Measurements from ENCODE around the gene SMIM35. TPM values are rescaled to one million over a fixed set of nuclear protein-coding genes. Genes with fewer than 3 reads are reported as not detected.

SMIM35 gene
- polyA plus RNA-seq, 1 of the 3 experiments (the other 2 are of a cell fraction): not detected

- H3K36me3 ChIP-seq (replicated peaks in 1 of 2; ENCODE audit: control insufficient read depth in 1 of 2, insufficient read depth in 2 of 2, low read length in 1 of 2): no peaks in the 10 kb centered on the region
- no peak for TF ChIP-seq CHD2 (IDR thresholded peaks at IDR 0.05; ENCODE audit: low read length, partially characterized antibody)
- no peak for TF ChIP-seq IRF3 (IDR thresholded peaks at IDR 0.05; ENCODE audit: low read depth, low read length)
- no peak for TF ChIP-seq EP300 (IDR thresholded peaks at IDR 0.05; ENCODE audit: borderline replicate concordance in 1 of 2, low read depth in 1 of 2, low read length in 1 of 2)
- no peak for TF ChIP-seq FOXM1 (IDR thresholded peaks at IDR 0.05; ENCODE audit: low read depth)
- no peak for TF ChIP-seq TEAD4 (IDR thresholded peaks at IDR 0.05; ENCODE audit: borderline replicate concordance, insufficient read depth)
- TF ChIP-seq REST (IDR thresholded peaks at IDR 0.05; ENCODE audit: low read depth, low read length): no peak
- no peak for TF ChIP-seq USF1 (IDR thresholded peaks at IDR 0.05; ENCODE audit: borderline replicate concordance, low read depth)
- no peak for TF ChIP-seq RFX5 (IDR thresholded peaks at IDR 0.05; ENCODE audit: low read length)
- no peak for TF ChIP-seq MXI1 (IDR thresholded peaks at IDR 0.05; ENCODE audit: low read depth, low read length)
- no peak for TF ChIP-seq GATA2 (CRISPR knock-in tag; IDR thresholded peaks at IDR 0.05)
- TF ChIP-seq TCF12 (IDR thresholded peaks at IDR 0.05): no peak
- no peak for TF ChIP-seq PBX3 (IDR thresholded peaks at IDR 0.05)
- TF ChIP-seq JUND (IDR thresholded peaks at IDR 0.05): no peak
- no peak overlapping the region for H3K4me2 ChIP-seq
- no peaks in the 10 kb centered on the region for H3K79me2 ChIP-seq (ENCODE audit: insufficient read depth)
- H3K27ac ChIP-seq (ENCODE audit: low read depth in 2 of 2, low read length in 1 of 2): no peak overlapping the region
- ChIA-PET CTCF (interaction anchor here (0.7 to 1.8 kb wide), 4 partner anchors 64 to 563 kb away, joined by 3 to 7 read pairs (median 4); no protein-coding TSS in a partner anchor), POLR2A (no interaction called here)
- no peak overlapping the region for H2AFZ ChIP-seq (ENCODE audit: low read depth)
- H3K9me3 ChIP-seq: no peaks in the 10 kb centered on the region
- no peak for DNase-seq
- H3K9ac ChIP-seq: no peak overlapping the region
- peaks cover 0 to 7% of the 10 kb centered on the region in 2 experiments; a peak in 1 of 4 replicates for H3K4me1 ChIP-seq (ENCODE audit: control insufficient read depth in 1 of 2, insufficient read depth in 2 of 2, low read depth in 1 of 2, low read length in 1 of 2)
- WGBS (ENCODE audit: low lambda C conversion rate): 77% methylated on average over 11 of the region's 13 CpGs
- H4K20me1 ChIP-seq (ENCODE audit: insufficient read depth): no peaks in the 10 kb centered on the region
- peaks cover 9% of the 10 kb centered on the region; the same call in 1 of the 2 replicates for H3K27me3 ChIP-seq (ENCODE audit: insufficient read depth)
- no peaks in the 10 kb centered on the region for H3F3A ChIP-seq (replicated peaks; ENCODE audit: insufficient read depth)
- no peaks in the 10 kb centered on the region for H3K9me2 ChIP-seq
- H3K4me3 ChIP-seq (ENCODE audit: low read depth in 2 of 2, low read length in 1 of 2): no peak overlapping the region
Observed at GRCh38 chr11:117989351-117990102, 97.2 kb downstream of the SMIM35 start.

Data from SK-N-SH (cell line).